ENCODE data around the gene TSC2.
"Not testable (repeated sequence)": the region's sequence is repeated elsewhere in the genome, so short reads cannot be mapped to it uniquely, and the experiment has no call there.

- TF ChIP-seq CEBPB (IDR thresholded peaks at IDR 0.05); TCF12 (IDR thresholded peaks at IDR 0.05; ENCODE audit: low read depth); YY1 (IDR thresholded peaks at IDR 0.05; ENCODE audit: low read depth); FOXM1 (IDR thresholded peaks at IDR 0.05; ENCODE audit: borderline replicate concordance, low read depth): not testable (repeated sequence)
- 0 out of 2 replicates have a peak, but pooled peaks have one; percentile 49 for TF ChIP-seq NFIC (IDR thresholded peaks at IDR 0.05)
Measured at GRCh38 chr16:2135770-2136490, 88.1 kb downstream of the TSC2 start, which contains the start of gene PKD1.
